Liver (tissue), 9 donors: ENCODE measurements around the gene EXOC2. TPM values are rescaled to one million over a fixed set of nuclear protein-coding genes. Genes with fewer than 3 reads are reported as not detected.

Source experiments
- DNase-seq: peaks from one replicate; pipeline ENCODE4 v3.0.0-alpha.2; 2017; ENCODE audit warnings: low spot score
- H3K27ac ChIP-seq, 2 donors: one replicate each; pipeline ENCODE4 v1.7.0; 2013; ENCODE audit warnings: inconsistent platforms in 2 of 2, low read length in 2 of 2, control low read depth in 1 of 2, low read depth in 1 of 2, mild to moderate bottlenecking in 1 of 2
- H3K27me3 ChIP-seq, 4 donors: one replicate each; pipeline versions ENCODE4 v1.6.1 to v1.7.0; 2013; ENCODE audit warnings: low read length in 3 of 4, inconsistent platforms in 1 of 4, mild to moderate bottlenecking in 1 of 4, moderate library complexity in 1 of 4; ENCODE audit not compliant: control insufficient read depth in 4 of 4, insufficient read depth in 4 of 4
- H3K36me3 ChIP-seq, 4 donors: one replicate each; pipeline versions ENCODE4 v1.6.1 to v1.7.0; 2013; ENCODE audit warnings: low read length in 3 of 4, mild to moderate bottlenecking in 3 of 4, low read depth in 1 of 4, moderate library complexity in 1 of 4; ENCODE audit not compliant: control insufficient read depth in 4 of 4, insufficient read depth in 3 of 4
- H3K4me1 ChIP-seq, 4 donors: one replicate each; pipeline versions ENCODE4 v1.6.1 to v1.7.0; 2013; ENCODE audit warnings: low read length in 3 of 4, mild to moderate bottlenecking in 3 of 4, moderate library complexity in 1 of 4; ENCODE audit not compliant: control insufficient read depth in 4 of 4, insufficient read depth in 4 of 4
- H3K4me3 ChIP-seq, 3 donors: one replicate each; pipeline versions ENCODE4 v1.6.1 to v1.7.0; 2013; ENCODE audit warnings: low read length in 3 of 3, control low read depth in 1 of 3, low read depth in 1 of 3, mild to moderate bottlenecking in 1 of 3
- H3K9ac ChIP-seq, 2 donors: one replicate each; pipeline ENCODE4 v1.7.0; 2013; ENCODE audit warnings: low read length in 2 of 2, mild to moderate bottlenecking in 2 of 2, moderate library complexity in 2 of 2, control low read depth in 1 of 2, low read depth in 1 of 2
- H3K9me3 ChIP-seq, 4 donors: one replicate each; pipeline versions ENCODE4 v1.6.1 to v1.7.0; 2013; ENCODE audit warnings: low read length in 3 of 4; ENCODE audit not compliant: control insufficient read depth in 4 of 4
- CTCF ChIP-seq: fragments of 150-350 bp; IDR thresholded peaks from 2 replicates; pipeline ENCODE4 v1.5.1; 2017; ENCODE audit warnings: improper control_type of control experiment, low read depth, low read length; ENCODE audit not compliant: missing input control
- EGR1 ChIP-seq, 2 donors: IDR thresholded peaks; 2 replicates each; pipeline ENCODE4 v1.6.1; 2016 to 2018; ENCODE audit warnings: antibody characterized with exemption in 2 of 2, low read depth in 2 of 2
- FOXA1 ChIP-seq: IDR thresholded peaks from 2 replicates; pipeline ENCODE4 v1.6.1; 2016; ENCODE audit warnings: antibody characterized with exemption
- FOXA2 ChIP-seq: IDR thresholded peaks from 2 replicates; pipeline ENCODE4 v1.6.1; 2016; ENCODE audit warnings: antibody characterized with exemption
- GABPA ChIP-seq, 2 donors: IDR thresholded peaks in 1 of 2; conservative IDR thresholded peaks in 1 of 2; 2 replicates each; pipeline ENCODE4 v1.6.1; 2016; ENCODE audit warnings: antibody characterized with exemption in 2 of 2, mild to moderate bottlenecking in 1 of 2, moderate library complexity in 1 of 2
- HNF4A ChIP-seq, 2 donors: conservative IDR thresholded peaks; 2 replicates each; pipeline ENCODE4 v1.6.1; 2016; ENCODE audit warnings: antibody characterized with exemption in 2 of 2, mild to moderate bottlenecking in 2 of 2
- HNF4G ChIP-seq: IDR thresholded peaks from 2 replicates; pipeline ENCODE4 v1.6.1; 2016; ENCODE audit warnings: antibody characterized with exemption
- JUND ChIP-seq, 2 donors: IDR thresholded peaks; 2 replicates each; pipeline ENCODE4 v1.6.1; 2016; ENCODE audit warnings: antibody characterized with exemption in 2 of 2
- MAX ChIP-seq: IDR thresholded peaks from 2 replicates; pipeline ENCODE4 v1.6.1; 2016; ENCODE audit warnings: antibody characterized with exemption
- NR2F2 ChIP-seq: IDR thresholded peaks from 2 replicates; pipeline ENCODE4 v1.6.1; 2016; ENCODE audit warnings: antibody characterized with exemption
- RAD21 ChIP-seq, 2 donors: IDR thresholded peaks; 2 replicates each; pipeline ENCODE4 v1.6.1; 2016; ENCODE audit warnings: antibody characterized with exemption in 2 of 2, mild to moderate bottlenecking in 2 of 2
- REST ChIP-seq: IDR thresholded peaks from 2 replicates; pipeline ENCODE4 v1.6.1; 2016; ENCODE audit warnings: antibody characterized with exemption, mild to moderate bottlenecking
- RXRA ChIP-seq, 2 donors: IDR thresholded peaks; 2 replicates each; pipeline ENCODE4 v1.6.1; 2017 to 2018; ENCODE audit warnings: antibody characterized with exemption in 2 of 2, mild to moderate bottlenecking in 1 of 2
- SP1 ChIP-seq: IDR thresholded peaks from 2 replicates; pipeline ENCODE4 v1.6.1; 2018; ENCODE audit warnings: antibody characterized with exemption, mild to moderate bottlenecking
- TAF1 ChIP-seq: conservative IDR thresholded peaks from 2 replicates; pipeline ENCODE4 v1.6.1; 2016; ENCODE audit warnings: antibody characterized with exemption, mild to moderate bottlenecking
- YY1 ChIP-seq: IDR thresholded peaks from 2 replicates; pipeline ENCODE4 v1.6.1; 2016; ENCODE audit warnings: antibody characterized with exemption, mild to moderate bottlenecking
- ZBTB33 ChIP-seq: IDR thresholded peaks from 2 replicates; pipeline ENCODE4 v1.6.1; 2016; ENCODE audit warnings: antibody characterized with exemption
- WGBS: extraction: QIAGEN DNeasy Blood & Tissue Kit; methylation state at CpG from one replicate; pipeline ENCODE4 v1.1.7; 2013; 5-methylcytosine and 5-hydroxymethylcytosine counted together
- polyA plus RNA-seq, 2 donors: library from polyadenylated mRNA; stranded (reverse) in 1 of 2; unstranded in 1 of 2; fragments of 200-250 nt in 1 of 2; fragments of >200 nt in 1 of 2; fragmentation: Nextera tagmentation in 1 of 2; extraction: Ambion mirVana in 1 of 2; gene quantifications; one replicate each; pipeline versions ENCODE4 v1.2.1 to v1.2.3, GENCODE V29; 2013 to 2015
- total RNA-seq, 2 donors: library from RNA; depleted of rRNA; stranded (reverse); fragments of >200 nt; gene quantifications; one replicate each; pipeline ENCODE4 v1.2.3, GENCODE V29; 2014
- TF ChIP-seq, protein P1 (sequence below): IDR thresholded peaks from 2 replicates; pipeline ENCODE4 v1.6.1; 2016; ENCODE audit warnings: antibody characterized with exemption
- donor health status: healthy.
- donor health status: healthy.
- donor health status: healthy.
- donor health status: healthy.
- donor health status: healthy.

The EXOC2 gene
- total and polyA plus RNA-seq, 4 donors: 6.7 to 15.3 (median 9.2) TPM

- Histone ChIP-seq H3K27me3 (no peaks in the 10 kb centered on the region), H3K36me3 (peaks cover 5 to 21% (median 14%) of the 10 kb centered on the region in 4 donors), H3K9ac (no peak overlapping the region), H3K4me3 (no peak overlapping the region), H3K9me3 (peaks cover 0 to 2% (median 0%) of the 10 kb centered on the region in 4 donors), H3K4me1 (no peaks in the 10 kb centered on the region), H3K27ac (no peak overlapping the region)
- TF ChIP-seq, protein P1, sequence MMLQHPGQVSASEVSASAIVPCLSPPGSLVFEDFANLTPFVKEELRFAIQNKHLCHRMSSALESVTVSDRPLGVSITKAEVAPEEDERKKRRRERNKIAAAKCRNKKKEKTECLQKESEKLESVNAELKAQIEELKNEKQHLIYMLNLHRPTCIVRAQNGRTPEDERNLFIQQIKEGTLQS: no peak
- no peak for TF ChIP-seq MAX
- TF ChIP-seq HNF4A (conservative IDR thresholded peaks at IDR 0.05): no peak
- TF ChIP-seq RXRA (IDR thresholded peaks at IDR 0.05): no peak
- no peak for TF ChIP-seq NR2F2
- TF ChIP-seq FOXA1: no peak
- no peak for TF ChIP-seq YY1
- TF ChIP-seq SP1: no peak
- TF ChIP-seq REST: no peak
- TF ChIP-seq HNF4G: no peak
- no peak for TF ChIP-seq CTCF
- TF ChIP-seq JUND (IDR thresholded peaks at IDR 0.05): no peak
- no peak for TF ChIP-seq EGR1 (IDR thresholded peaks at IDR 0.05; ENCODE audit: low read depth in 2 of 2)
- no peak for TF ChIP-seq GABPA (IDR thresholded peaks at IDR 0.05 in 1 of 2, conservative IDR thresholded peaks at IDR 0.05 in 1 of 2)
- TF ChIP-seq TAF1: no peak
- TF ChIP-seq RAD21 (IDR thresholded peaks at IDR 0.05): no peak
- TF ChIP-seq FOXA2: no peak
- TF ChIP-seq ZBTB33: no peak
- no peak for DNase-seq
- WGBS: 95% methylated on average over 11 of the region's 11 CpGs
Observed at GRCh38 chr6:489762-490161, 203.2 kb downstream of the EXOC2 start.
